GM18505 (cell line): ENCODE results near the gene NFYB.
A peak's percentile ranks its signal among the peaks of the same experiment; 100 is the strongest.
"Not testable (repeated sequence)": the region's sequence is repeated elsewhere in the genome, so short reads cannot be mapped to it uniquely, and the experiment has no call there.

Experiments
- ATAC-seq: cut with Tn5 transposase; IDR thresholded peaks from one replicate; pipeline ENCODE4 v1.9.1; 2021; ENCODE audit not compliant: unreplicated experiment
- POLR2A ChIP-seq: IDR thresholded peaks from 4 replicates; pipeline ENCODE4 v1.6.1; 2011; ENCODE audit warnings: borderline replicate concordance; ENCODE audit not compliant: insufficient read depth, insufficient read length; ENCODE audit errors: extremely low read depth

Gene NFYB

GRCh38 chr12:104115587-104115975, 22.4 kb downstream of the NFYB start:
- ATAC-seq = no peak
- TF ChIP-seq POLR2A = no peak

- ATAC-seq = not testable (repeated sequence)
Measured at GRCh38 chr12:104114834-104115586, 23.0 kb downstream of the NFYB start.

GRCh38 chr12:104109446-104110271, 28.4 kb downstream of the NFYB start:
- no peak for TF ChIP-seq POLR2A
- ATAC-seq = no peak

GRCh38 chr12:104108755-104109445, 29.1 kb downstream of the NFYB start:
- no peak for TF ChIP-seq POLR2A
- no peak for ATAC-seq

GRCh38 chr12:104106965-104107364, 31.0 kb downstream of the NFYB start:
- no peak for ATAC-seq
- TF ChIP-seq POLR2A = no peak

GRCh38 chr12:104105461-104105860, 32.5 kb downstream of the NFYB start:
- ATAC-seq = no peak
- TF ChIP-seq POLR2A = no peak

GRCh38 chr12:104097954-104098353, 40.1 kb downstream of the NFYB start:
- TF ChIP-seq POLR2A = no peak
- ATAC-seq = no peak

- TF ChIP-seq POLR2A = no peak
- no peak for ATAC-seq
Measured at GRCh38 chr12:104095289-104095688, 42.7 kb downstream of the NFYB start.

- no peak for TF ChIP-seq POLR2A
- ATAC-seq = no peak
Measured at GRCh38 chr12:104094284-104094683, 43.7 kb downstream of the NFYB start.

- ATAC-seq = no peak
- no peak for TF ChIP-seq POLR2A
Measured at GRCh38 chr12:104091136-104091535, 46.9 kb downstream of the NFYB start.

- no peak for TF ChIP-seq POLR2A
- ATAC-seq = no peak
Measured at GRCh38 chr12:104090685-104091084, 47.3 kb downstream of the NFYB start.

- no peak for TF ChIP-seq POLR2A
- ATAC-seq = peak; percentile 77
Measured at GRCh38 chr12:104083769-104084475, 54.1 kb downstream of the NFYB start.

GRCh38 chr12:104080764-104081163, 57.2 kb downstream of the NFYB start:
- no peak for TF ChIP-seq POLR2A
- ATAC-seq = no peak
